Progenitor cell of endocrine pancreas (in vitro differentiated cells): Measurements from ENCODE around the gene GTPBP1. TPM values are rescaled to one million over a fixed set of nuclear protein-coding genes. Genes with fewer than 3 reads are reported as not detected.

Experiments used
- DNase-seq: peaks from one replicate; pipeline ENCODE4 v3.0.0; 2021; ENCODE audit warnings: low spot score; ENCODE audit not compliant: unreplicated experiment
- H3K27ac Mint-ChIP-seq: 2 replicates; pipeline ENCODE4 v1.8.0; 2021; ENCODE audit warnings: mild to moderate bottlenecking, moderate library complexity, mixed read lengths
- H3K27me3 Mint-ChIP-seq: 2 replicates; pipeline ENCODE4 v1.8.0; 2021; ENCODE audit warnings: mixed read lengths
- H3K36me3 Mint-ChIP-seq: 2 replicates; pipeline ENCODE4 v1.8.0; 2022; ENCODE audit warnings: mixed read lengths; ENCODE audit not compliant: insufficient read depth
- H3K4me1 Mint-ChIP-seq: 2 replicates; pipeline ENCODE4 v1.8.0; 2021; ENCODE audit warnings: low read depth, mixed read lengths
- H3K4me3 Mint-ChIP-seq: 2 replicates; pipeline ENCODE4 v1.8.0; 2021; ENCODE audit warnings: low read depth, mild to moderate bottlenecking, moderate library complexity, mixed read lengths
- H3K9me3 Mint-ChIP-seq: 2 replicates; pipeline ENCODE4 v1.8.0; 2021; ENCODE audit warnings: low read depth, mixed read lengths
- total RNA-seq: library from RNA; stranded (reverse); gene quantifications from 2 replicates; pipeline ENCODE4 v1.2.1, GENCODE V29; 2021
- TF ChIP-seq, protein P1 (sequence below): fragments of 200-600 bp; sonication (generic); IDR thresholded peaks from one replicate; pipeline ENCODE4 v1.5.0; 2021; ENCODE audit warnings: antibody characterized with exemption, mild to moderate bottlenecking; ENCODE audit not compliant: unreplicated experiment

The GTPBP1 gene
- total RNA-seq, 1 donor from 2014 or later: 64.0 TPM

DNA sequence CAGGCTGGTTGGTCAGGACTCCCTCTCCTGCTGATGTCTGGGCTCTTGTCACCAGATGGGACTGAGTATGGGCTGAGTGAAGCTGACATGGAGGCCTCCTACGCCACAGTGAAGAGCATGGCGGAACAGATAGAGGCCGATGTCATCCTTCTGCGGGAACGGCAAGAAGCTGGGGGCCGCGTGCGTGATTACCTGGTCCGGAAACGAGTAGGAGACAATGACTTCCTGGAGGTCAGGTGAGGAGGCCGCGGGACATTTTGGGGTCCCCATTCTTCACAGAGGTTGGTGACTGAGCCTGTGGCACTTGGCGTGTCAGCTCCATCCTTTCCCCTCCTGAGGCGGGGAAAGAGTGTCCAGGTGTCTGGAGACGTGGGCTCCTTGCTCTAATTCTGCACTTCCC lies 10.1 kb downstream of the GTPBP1 start:
- no peaks in the 10 kb centered on the region for H3K27me3 Mint-ChIP-seq
- no peaks in the 10 kb centered on the region for H3K9me3 Mint-ChIP-seq
- TF ChIP-seq, protein P1, sequence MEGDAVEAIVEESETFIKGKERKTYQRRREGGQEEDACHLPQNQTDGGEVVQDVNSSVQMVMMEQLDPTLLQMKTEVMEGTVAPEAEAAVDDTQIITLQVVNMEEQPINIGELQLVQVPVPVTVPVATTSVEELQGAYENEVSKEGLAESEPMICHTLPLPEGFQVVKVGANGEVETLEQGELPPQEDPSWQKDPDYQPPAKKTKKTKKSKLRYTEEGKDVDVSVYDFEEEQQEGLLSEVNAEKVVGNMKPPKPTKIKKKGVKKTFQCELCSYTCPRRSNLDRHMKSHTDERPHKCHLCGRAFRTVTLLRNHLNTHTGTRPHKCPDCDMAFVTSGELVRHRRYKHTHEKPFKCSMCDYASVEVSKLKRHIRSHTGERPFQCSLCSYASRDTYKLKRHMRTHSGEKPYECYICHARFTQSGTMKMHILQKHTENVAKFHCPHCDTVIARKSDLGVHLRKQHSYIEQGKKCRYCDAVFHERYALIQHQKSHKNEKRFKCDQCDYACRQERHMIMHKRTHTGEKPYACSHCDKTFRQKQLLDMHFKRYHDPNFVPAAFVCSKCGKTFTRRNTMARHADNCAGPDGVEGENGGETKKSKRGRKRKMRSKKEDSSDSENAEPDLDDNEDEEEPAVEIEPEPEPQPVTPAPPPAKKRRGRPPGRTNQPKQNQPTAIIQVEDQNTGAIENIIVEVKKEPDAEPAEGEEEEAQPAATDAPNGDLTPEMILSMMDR: no peak
- peaks cover 3% of the 10 kb centered on the region for H3K4me1 Mint-ChIP-seq
- H3K4me3 Mint-ChIP-seq: no peak overlapping the region
- H3K36me3 Mint-ChIP-seq: peaks cover 6% of the 10 kb centered on the region
- DNase-seq: no peak
- no peak overlapping the region for H3K27ac Mint-ChIP-seq

DNA sequence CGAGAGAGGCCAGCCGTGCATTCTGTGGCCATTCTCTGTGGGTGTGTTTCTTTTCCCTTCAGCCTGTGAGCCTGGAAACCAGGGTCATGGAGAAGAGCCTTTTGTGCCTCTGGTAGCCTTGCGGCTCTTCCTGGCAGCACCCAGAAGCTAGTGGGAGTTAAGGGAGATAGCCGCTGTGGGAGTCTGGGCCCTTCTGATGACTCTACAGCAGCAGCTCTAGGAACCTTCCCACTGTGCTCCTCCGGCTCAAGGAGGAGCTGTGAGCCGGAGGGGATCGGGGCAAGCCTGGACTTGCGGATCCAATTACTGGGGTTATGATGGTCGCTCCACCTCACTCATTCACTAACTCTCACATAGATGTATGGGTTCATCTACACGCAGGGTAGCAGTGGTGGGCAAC lies 10.5 kb downstream of the GTPBP1 start:
- Mint-ChIP-seq H3K27ac (no peak overlapping the region), H3K4me1 (peaks cover 3% of the 10 kb centered on the region), H3K4me3 (no peak overlapping the region), H3K9me3 (no peaks in the 10 kb centered on the region), H3K36me3 (peaks cover 6% of the 10 kb centered on the region), H3K27me3 (no peaks in the 10 kb centered on the region)
- TF ChIP-seq, protein P1: no peak
- no peak for DNase-seq

DNA sequence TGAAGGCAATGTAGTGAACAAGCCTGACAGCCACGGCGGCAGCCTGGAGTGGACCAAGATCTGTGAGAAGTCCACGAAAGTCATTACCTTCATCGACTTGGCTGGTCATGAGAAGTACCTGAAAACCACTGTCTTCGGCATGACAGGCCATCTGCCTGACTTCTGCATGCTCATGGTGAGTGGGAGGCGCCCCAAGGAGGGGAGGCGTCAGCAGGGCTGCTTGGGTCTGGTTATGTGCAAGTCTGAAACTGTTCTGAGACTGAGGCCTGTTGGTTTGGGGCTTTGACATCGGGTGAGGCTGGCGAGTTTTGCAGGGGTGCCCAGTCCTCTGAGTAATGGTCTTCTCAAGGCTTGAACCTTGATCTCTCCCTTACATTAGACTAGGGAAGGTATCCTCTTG lies 11.1 kb downstream of the GTPBP1 start:
- peak overlapping the region; percentile 49 for H3K27ac Mint-ChIP-seq
- peaks cover 8% of the 10 kb centered on the region for H3K36me3 Mint-ChIP-seq
- TF ChIP-seq, protein P1: no peak
- no peak for DNase-seq
- no peaks in the 10 kb centered on the region for H3K9me3 Mint-ChIP-seq
- H3K4me3 Mint-ChIP-seq: no peak overlapping the region
- H3K27me3 Mint-ChIP-seq: no peaks in the 10 kb centered on the region
- peaks cover 3% of the 10 kb centered on the region for H3K4me1 Mint-ChIP-seq

DNA sequence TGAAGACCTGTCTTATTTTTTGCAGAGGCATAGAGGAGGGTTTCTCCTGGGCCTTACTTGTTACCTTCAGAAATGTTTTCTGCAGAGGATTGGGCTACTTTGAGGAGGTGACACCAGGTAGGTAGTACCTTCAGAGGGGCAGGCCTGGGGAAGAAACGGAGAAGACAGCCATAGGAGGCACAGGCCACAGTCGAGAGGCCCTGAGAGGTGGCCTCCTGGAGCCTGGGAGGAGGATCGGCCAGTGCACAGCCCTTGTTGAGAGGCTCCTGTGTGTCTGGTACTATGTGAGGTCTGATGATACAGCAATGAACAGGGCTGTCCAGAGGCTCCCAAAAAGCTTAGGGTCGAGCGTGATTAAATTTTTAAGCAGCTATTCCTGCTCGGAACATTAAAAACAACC lies 11.5 kb downstream of the GTPBP1 start:
- TF ChIP-seq, protein P1: no peak
- Mint-ChIP-seq H3K27me3 (no peaks in the 10 kb centered on the region), H3K9me3 (no peaks in the 10 kb centered on the region), H3K4me1 (peaks cover 2% of the 10 kb centered on the region), H3K27ac (peak overlapping the region; percentile 19), H3K4me3 (no peak overlapping the region), H3K36me3 (peaks cover 11% of the 10 kb centered on the region)
- DNase-seq: no peak

DNA sequence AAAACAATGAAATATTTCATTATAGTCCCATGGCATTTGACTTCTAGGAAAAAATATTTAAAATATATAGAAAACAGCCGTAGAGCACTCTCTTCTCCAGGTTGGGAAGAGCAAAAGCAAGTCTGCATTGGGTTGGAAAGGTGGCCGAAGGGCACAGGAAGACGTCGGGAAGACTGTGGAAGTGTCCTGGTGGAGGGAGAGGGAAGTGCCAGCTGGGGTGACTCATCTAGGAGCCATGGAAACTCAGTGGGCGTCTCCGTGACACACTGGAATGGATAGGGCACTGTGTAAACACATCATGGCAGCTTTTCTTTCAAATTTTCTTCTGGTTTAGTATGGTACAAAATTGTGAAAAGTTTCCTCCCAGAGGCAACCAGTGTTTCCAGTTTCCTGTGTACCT lies 12.7 kb downstream of the GTPBP1 start:
- H3K27ac Mint-ChIP-seq: peak overlapping the region; percentile 51
- H3K9me3 Mint-ChIP-seq: no peaks in the 10 kb centered on the region
- H3K4me3 Mint-ChIP-seq: no peak overlapping the region
- H3K4me1 Mint-ChIP-seq: peaks cover 2% of the 10 kb centered on the region
- H3K36me3 Mint-ChIP-seq: peaks cover 15% of the 10 kb centered on the region
- no peaks in the 10 kb centered on the region for H3K27me3 Mint-ChIP-seq
- TF ChIP-seq, protein P1: peak; percentile 50
- DNase-seq: no peak
